K562 (cell line): ENCODE measurements around the gene UBE3B. TPM values are rescaled to one million over a fixed set of nuclear protein-coding genes. Genes with fewer than 3 reads are reported as not detected.
A peak's percentile ranks its signal among the peaks of the same experiment; 100 is the strongest.

Experiments
- ATAC-seq: fragments of 200-7000 bp; cut with Tn5 transposase; 3 replicates; pipeline ENCODE4 v1.9.1; 2020; ENCODE audit warnings: moderate library complexity
- BruUV-seq: library from RNA; stranded (reverse); fragments of 400-500 nt; replicated peaks from 2 replicates; lab custom pipeline; 2021; lab: Mats Ljungman, UMichigan
- CTCF ChIA-PET: fragments of 300-600 bp; formaldehyde crosslinking; extraction: SDS; loops from one replicate; lab custom pipeline; 2021; ENCODE audit warnings: low intra/inter-chr PET ratio; lab: Yijun Ruan, JAX
- POLR2A ChIA-PET: fragments of 300-600, 350-650 bp; sonication (Branson Sonifier 250); formaldehyde crosslinking; extraction: SDS; loops from one replicate; lab custom pipeline; 2021; ENCODE audit warnings: antibody characterized with exemption, inconsistent platforms; lab: Yijun Ruan, JAX
- DNase-seq, 4 experiments: peaks; one replicate each; pipeline versions ENCODE4 v3.0.0 to v3.0.0-alpha.2; 2011 to 2018; ENCODE audit warnings: low spot score in 3 of 4, mixed read lengths in 3 of 4; ENCODE audit errors: extremely low read depth in 1 of 4
- FAIRE-seq: peaks from 2 replicates; lab custom pipeline; 2011; peaks lifted over from hg19 to GRCh38; lab: Jason Lieb, UNC
- H2AFZ ChIP-seq: 2 replicates; pipeline ENCODE4 v1.6.0; 2011; ENCODE audit warnings: low read depth, low read length, control low read depth, inconsistent platforms
- H3K27ac ChIP-seq: fragments of 200-600 bp; 3 replicates; pipeline ENCODE4 v1.8.0; 2011; ENCODE audit warnings: low read depth, mild to moderate bottlenecking, control low read depth, inconsistent platforms, low read length, moderate library complexity, mixed read lengths; ENCODE audit errors: extremely low read depth
- H3K27me3 ChIP-seq, 2 experiments: fragments of 300-600 bp in 1 of 2; 2 replicates in 1 of 2; 3 replicates in 1 of 2; pipeline versions ENCODE4 v1.6.0 to v1.8.0; 2011; ENCODE audit warnings: inconsistent platforms in 2 of 2, low read length in 2 of 2, mild to moderate bottlenecking in 1 of 2, mixed read lengths in 1 of 2, moderate library complexity in 1 of 2; ENCODE audit not compliant: control insufficient read depth in 2 of 2, insufficient read depth in 2 of 2
- H3K36me3 ChIP-seq: fragments of 300-600 bp; 3 replicates; pipeline ENCODE4 v1.8.0; 2011; ENCODE audit warnings: mild to moderate bottlenecking, low read length, inconsistent platforms; ENCODE audit not compliant: control insufficient read depth, insufficient read depth
- H3K4me1 ChIP-seq, 2 experiments: fragments of 200-600 bp in 1 of 2; replicated peaks in 1 of 2; 2 replicates in 1 of 2; 3 replicates in 1 of 2; pipeline versions ENCODE4 v1.5.1 to v1.8.0; 2011; ENCODE audit warnings: inconsistent platforms in 2 of 2, low read length in 2 of 2, mild to moderate bottlenecking in 1 of 2, mixed read lengths in 1 of 2, moderate library complexity in 1 of 2; ENCODE audit not compliant: control insufficient read depth in 2 of 2, insufficient read depth in 2 of 2
- H3K4me2 ChIP-seq: 2 replicates; pipeline ENCODE4 v1.6.1; 2011; ENCODE audit warnings: low read length, control low read depth, inconsistent platforms, mixed read lengths; ENCODE audit not compliant: insufficient read depth
- H3K4me3 ChIP-seq: fragments of 200-600 bp; sonication (generic), shearing (Covaris generic); 2 replicates; pipeline ENCODE4 v1.5.1; 2016; ENCODE audit warnings: control low read depth, inconsistent platforms
- H3K79me2 ChIP-seq: fragments of 200-600 bp; 3 replicates; pipeline ENCODE4 v1.8.0; 2011; ENCODE audit warnings: low read length, inconsistent platforms; ENCODE audit not compliant: control insufficient read depth, insufficient read depth
- H3K9ac ChIP-seq, 2 experiments: 2 replicates each; pipeline versions ENCODE4 v1.6.0 to v1.6.1; 2011; ENCODE audit warnings: low read depth in 2 of 2, low read length in 2 of 2, control low read depth in 1 of 2, inconsistent platforms in 1 of 2, mild to moderate bottlenecking in 1 of 2, mixed read lengths in 1 of 2; ENCODE audit not compliant: insufficient read depth in 1 of 2
- H3K9me1 ChIP-seq: one replicate; pipeline ENCODE4 v1.6.0; 2011; ENCODE audit warnings: inconsistent platforms, mild to moderate bottlenecking, low read length, moderate library complexity; ENCODE audit not compliant: control insufficient read depth, insufficient read depth
- H3K9me3 ChIP-seq: replicated peaks from 2 replicates; pipeline ENCODE4 v1.5.1; 2011; ENCODE audit warnings: low read depth, low read length, inconsistent platforms; ENCODE audit not compliant: control insufficient read depth, insufficient read depth
- H4K20me1 ChIP-seq: replicated peaks from 2 replicates; pipeline ENCODE4 v1.6.1; 2011; ENCODE audit warnings: low read length, inconsistent platforms, mixed read lengths; ENCODE audit not compliant: control insufficient read depth, insufficient read depth
- CHCHD3 ChIP-seq: fragments of 250-450 bp; sonication (Bioruptor Pico); IDR thresholded peaks from 2 replicates; pipeline ENCODE4 v2.1.2; 2022; ENCODE audit warnings: mild to moderate bottlenecking
- CTCF ChIP-seq, 3 experiments: IDR thresholded peaks in 2 of 3; conservative IDR thresholded peaks in 1 of 3; 2 replicates each; pipeline ENCODE4 v1.5.1; 2011 to 2012; ENCODE audit warnings: low read length in 3 of 3, mild to moderate bottlenecking in 3 of 3, control low read depth in 2 of 3, improper control_type of control experiment in 1 of 3, inconsistent platforms in 1 of 3, low read depth in 1 of 3, mixed read lengths in 1 of 3, moderate library complexity in 1 of 3; ENCODE audit not compliant: insufficient read depth in 2 of 3
- CTCFL ChIP-seq: IDR thresholded peaks from 2 replicates; pipeline ENCODE4 v1.6.1; 2011; ENCODE audit warnings: borderline replicate concordance, low read depth, mild to moderate bottlenecking, moderate library complexity, low read length; ENCODE audit not compliant: insufficient read depth, poor library complexity, severe bottlenecking
- TEAD4 ChIP-seq, 2 experiments: sonication (generic) in 1 of 2; formaldehyde crosslinking in 1 of 2; IDR thresholded peaks; 2 replicates each; pipeline versions ENCODE4 v1.6.1 to v1.8.0; 2012 to 2022; ENCODE audit warnings: borderline replicate concordance in 1 of 2, inconsistent platforms in 1 of 2, low read length in 1 of 2, mild to moderate bottlenecking in 1 of 2, missing genetic modification reagents in 1 of 2
- ZNF175 ChIP-seq: fragments of 200-800 bp; sonication (Bioruptor generic); IDR thresholded peaks from 2 replicates; pipeline ENCODE4 v1.6.1; 2016; ENCODE audit warnings: low read depth, mild to moderate bottlenecking, missing genetic modification characterization, missing compliant biosample characterization
- ZNF707 ChIP-seq: fragments of 250-450 bp; sonication (Bioruptor Pico); conservative IDR thresholded peaks from 2 replicates; pipeline ENCODE4 v1.8.0; 2022; ENCODE audit warnings: inconsistent platforms, mild to moderate bottlenecking, moderate library complexity
- WGBS: fragments of 100-300 bp; shearing (Covaris generic); methylation state at CpG from one replicate; pipeline ENCODE4 v1.1.6; 2016; ENCODE audit warnings: low coverage, mixed read lengths; ENCODE audit not compliant: insufficient coverage; ENCODE audit errors: missing lambda C conversion rate; 5-methylcytosine and 5-hydroxymethylcytosine counted together
- in situ Hi-C: fragments of 300-500 bp; cut with MboI; formaldehyde crosslinking; loops from 4 replicates; pipeline ENCODE4 v1.15.0; 2018; ENCODE audit warnings: inconsistent platforms, mixed read lengths
- intact Hi-C: fragments of 100-400 bp; cut with micrococcal nuclease; formaldehyde crosslinking; loops from 2 replicates; pipeline ENCODE4 v1.14.2; 2022
- polyA plus RNA-seq, 8 experiments: library from polyadenylated mRNA; depleted of rRNA in 4 of 8; stranded (reverse) in 5 of 8; unstranded in 3 of 8; fragments of >200 nt; fragmentation: Nextera tagmentation in 2 of 8; fragmentation: Illumina TruSeq in 1 of 8; extraction: Ambion mirVana in 2 of 8; extraction: Trizol in 1 of 8; gene quantifications; 2 replicates each; pipeline versions ENCODE4 v1.2.1 to v1.2.3, GENCODE V29; 2011 to 2014; ENCODE audit warnings: inconsistent platforms in 1 of 8, missing spikeins in 1 of 8
- total RNA-seq, 7 experiments: library from RNA; depleted of rRNA in 6 of 7; stranded (reverse); fragments of >200 nt in 6 of 7; fragmentation: Illumina TruSeq in 2 of 7; extraction: Trizol in 2 of 7; gene quantifications; 2 replicates each; pipeline versions ENCODE4 v1.2.1 to v1.2.3, GENCODE V29; 2011 to 2021; ENCODE audit warnings: low replicate concordance in 1 of 7
- TF ChIP-seq, protein P1 (sequence below): sonication (generic); formaldehyde crosslinking; IDR thresholded peaks from 2 replicates; pipeline ENCODE4 v1.8.0; 2022; ENCODE audit warnings: missing genetic modification reagents, mild to moderate bottlenecking, moderate library complexity, borderline replicate concordance

Gene UBE3B
- total and polyA plus RNA-seq, 9 of the 15 experiments (the other 6 are each of a cell fraction or from before 2014, with no cell fraction given) = 7.6 to 23.6 (median 15.5) TPM

DNA sequence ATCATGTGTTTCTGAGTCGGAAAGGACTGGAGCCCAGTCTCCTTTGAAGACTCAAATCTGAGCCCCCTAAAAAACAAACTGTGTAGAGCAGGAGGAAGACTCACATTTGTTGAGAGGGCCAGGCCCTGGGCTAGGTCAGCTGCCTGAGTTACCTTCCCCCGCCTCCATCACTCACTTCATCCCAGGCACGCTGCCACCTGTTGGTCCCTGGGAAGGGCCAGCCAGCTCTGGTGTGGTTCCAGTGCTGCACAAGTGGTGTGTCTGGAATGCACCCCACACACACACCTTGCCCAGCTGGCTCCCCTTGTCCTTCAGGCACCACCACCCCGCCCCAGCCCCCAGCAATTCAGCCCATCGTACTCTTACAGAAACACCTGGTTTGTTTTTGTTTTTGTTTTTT is 105.2 kb downstream of the UBE3B start:
- no peak overlapping the region for H3K9ac ChIP-seq
- H3K4me3 ChIP-seq = no peak overlapping the region
- 94% methylated on average over 4 of the region's 5 CpGs for WGBS
- H3K36me3 ChIP-seq = peaks cover 80% of the 10 kb centered on the region
- H3K9me1 ChIP-seq = no peaks in the 10 kb centered on the region
- ChIA-PET POLR2A (interaction anchor here (0.5 to 0.7 kb wide), 2 partner anchors 122 to 225 kb away, joined by 3 to 4 read pairs; no protein-coding TSS in a partner anchor), CTCF (no interaction called here)
- H3K27me3 ChIP-seq = no peaks in the 10 kb centered on the region
- no peak overlapping the region for H2AFZ ChIP-seq
- H4K20me1 ChIP-seq = no peaks in the 10 kb centered on the region; the same call in 1 of the 2 replicates
- DNase-seq (peak in 2 of 4 experiments; percentile 13 to 31), FAIRE-seq (no peak), ATAC-seq (peak; percentile 62; the same call in 2 of the 3 replicates)
- TF ChIP-seq ZNF175 (CRISPR knock-in tag) (no peak), CTCF (IDR thresholded peaks at IDR 0.05 in 2 of 3, conservative IDR thresholded peaks at IDR 0.05 in 1 of 3; ENCODE audit: insufficient read depth in 2 of 3, low read depth in 1 of 3, low read length in 3 of 3) (0 out of 6 replicates have a peak, but pooled peaks of 1 of the 3 experiments have one; percentile 4), TEAD4 (IDR thresholded peaks at IDR 0.05; ENCODE audit: low read length) (no peak), TEAD4 (CRISPR knock-in tag; IDR thresholded peaks at IDR 0.05; ENCODE audit: borderline replicate concordance) (no peak), CHCHD3 (CRISPR knock-in tag) (no peak), ZNF707 (CRISPR knock-in tag) (no peak), CTCFL (peak; percentile 23)
- TF ChIP-seq, protein P1, sequence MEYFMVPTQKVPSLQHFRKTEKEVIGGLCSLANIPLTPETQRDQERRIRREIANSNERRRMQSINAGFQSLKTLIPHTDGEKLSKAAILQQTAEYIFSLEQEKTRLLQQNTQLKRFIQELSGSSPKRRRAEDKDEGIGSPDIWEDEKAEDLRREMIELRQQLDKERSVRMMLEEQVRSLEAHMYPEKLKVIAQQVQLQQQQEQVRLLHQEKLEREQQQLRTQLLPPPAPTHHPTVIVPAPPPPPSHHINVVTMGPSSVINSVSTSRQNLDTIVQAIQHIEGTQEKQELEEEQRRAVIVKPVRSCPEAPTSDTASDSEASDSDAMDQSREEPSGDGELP (CRISPR knock-in tag) = no peak
- no peak overlapping the region for H3K4me2 ChIP-seq
- H3K4me1 ChIP-seq = peaks cover 0 to 3% of the 10 kb centered on the region in 2 experiments; a peak in 1 of 5 replicates
- in situ Hi-C loops = no loop called here
- intact Hi-C loops = no loop called here
- H3K79me2 ChIP-seq = no peaks in the 10 kb centered on the region
- no TSS peak for BruUV-seq
- H3K9me3 ChIP-seq = no peaks in the 10 kb centered on the region
- no peak overlapping the region for H3K27ac ChIP-seq
